ENCODE data around the gene LAMA2. TPM values are rescaled to one million over a fixed set of nuclear protein-coding genes. Genes with fewer than 3 reads are reported as not detected.

Gene LAMA2
- total and polyA plus RNA-seq, 10 donors = 0.83 to 66.6 (median 18.8) TPM

DNA sequence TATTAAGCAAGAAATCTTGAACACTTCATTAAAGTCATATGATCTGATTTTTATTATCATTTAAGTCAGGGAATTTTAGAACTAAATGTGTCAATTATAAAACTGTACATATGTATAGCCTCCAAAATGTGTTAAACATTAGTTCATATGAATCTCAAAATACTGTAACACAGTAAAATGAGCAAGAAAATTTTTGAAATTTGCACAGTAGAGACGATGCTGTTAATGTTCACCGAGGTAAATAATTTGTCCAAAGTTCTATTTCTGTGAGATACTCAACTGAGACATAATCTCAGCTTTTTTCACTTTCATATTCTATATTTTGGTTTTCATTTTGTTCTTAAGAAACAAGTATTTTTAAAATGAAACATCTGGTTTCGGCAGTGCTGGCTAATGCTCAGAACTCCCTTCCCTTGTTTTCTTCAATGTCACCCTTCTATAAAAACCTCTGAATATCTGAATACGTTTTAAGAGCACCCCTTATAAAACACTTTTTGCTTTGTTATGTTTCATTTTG lies 353.1 kb downstream of the LAMA2 start:
- peak overlapping the region in 3 of 8 donors; percentile 7 to 32 (median 18) for H3K27ac ChIP-seq
- H3K4me3 ChIP-seq = no peak overlapping the region
- intact Hi-C loops (cut with DNase I; ENCODE audit: low total_unique reads) = no loop called here
- H3K9me3 ChIP-seq = no peaks in the 10 kb centered on the region
- no peaks in the 10 kb centered on the region for H3K27me3 ChIP-seq (replicated peaks in 1 of 7)
- H3K36me3 ChIP-seq = no peaks in the 10 kb centered on the region
- peaks cover 0 to 5% (median 0%) of the 10 kb centered on the region in 6 donors for H3K4me1 ChIP-seq
- TF ChIP-seq, protein P1, sequence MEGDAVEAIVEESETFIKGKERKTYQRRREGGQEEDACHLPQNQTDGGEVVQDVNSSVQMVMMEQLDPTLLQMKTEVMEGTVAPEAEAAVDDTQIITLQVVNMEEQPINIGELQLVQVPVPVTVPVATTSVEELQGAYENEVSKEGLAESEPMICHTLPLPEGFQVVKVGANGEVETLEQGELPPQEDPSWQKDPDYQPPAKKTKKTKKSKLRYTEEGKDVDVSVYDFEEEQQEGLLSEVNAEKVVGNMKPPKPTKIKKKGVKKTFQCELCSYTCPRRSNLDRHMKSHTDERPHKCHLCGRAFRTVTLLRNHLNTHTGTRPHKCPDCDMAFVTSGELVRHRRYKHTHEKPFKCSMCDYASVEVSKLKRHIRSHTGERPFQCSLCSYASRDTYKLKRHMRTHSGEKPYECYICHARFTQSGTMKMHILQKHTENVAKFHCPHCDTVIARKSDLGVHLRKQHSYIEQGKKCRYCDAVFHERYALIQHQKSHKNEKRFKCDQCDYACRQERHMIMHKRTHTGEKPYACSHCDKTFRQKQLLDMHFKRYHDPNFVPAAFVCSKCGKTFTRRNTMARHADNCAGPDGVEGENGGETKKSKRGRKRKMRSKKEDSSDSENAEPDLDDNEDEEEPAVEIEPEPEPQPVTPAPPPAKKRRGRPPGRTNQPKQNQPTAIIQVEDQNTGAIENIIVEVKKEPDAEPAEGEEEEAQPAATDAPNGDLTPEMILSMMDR (IDR thresholded peaks at IDR 0.05 in 8 of 11, conservative IDR thresholded peaks at IDR 0.05 in 3 of 11) = no peak
- TF ChIP-seq POLR2AphosphoS5 (IDR thresholded peaks at IDR 0.05) = no peak
- DNase-seq = no peak
- 51 to 74% (median 59%) methylated on average over 4 of the region's 4 CpGs for WGBS, 5 donors

DNA sequence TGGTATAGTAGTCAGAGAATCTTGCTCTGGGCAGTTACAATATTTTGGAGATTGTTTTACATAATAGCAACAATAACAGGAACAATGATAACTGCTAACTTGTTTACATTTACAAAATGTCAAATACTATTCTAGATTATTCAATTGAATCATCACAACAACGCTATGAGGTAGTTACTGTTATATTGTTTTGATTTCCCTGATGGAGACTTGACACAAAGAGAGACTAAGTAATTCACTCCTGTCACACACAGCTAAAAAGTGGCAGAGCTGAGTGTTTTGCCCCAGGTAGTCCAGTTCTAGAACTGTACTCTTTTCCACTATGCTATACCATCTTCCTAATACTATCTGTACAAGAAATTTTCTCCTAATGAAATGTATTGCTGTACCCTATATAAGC lies 356.1 kb downstream of the LAMA2 start:
- Histone ChIP-seq H3K4me3 (no peak overlapping the region), H3K27ac (no peak overlapping the region), H3K27me3 (replicated peaks in 1 of 7) (no peaks in the 10 kb centered on the region), H3K36me3 (no peaks in the 10 kb centered on the region), H3K9me3 (no peaks in the 10 kb centered on the region), H3K4me1 (peaks cover 0 to 5% (median 0%) of the 10 kb centered on the region in 6 donors)
- 59 to 85% (median 81%) methylated on average over 1 of the region's 1 CpG for WGBS, 5 donors
- intact Hi-C loops (cut with DNase I; ENCODE audit: low total_unique reads) = no loop called here
- no peak for DNase-seq
- no peak for TF ChIP-seq POLR2A (IDR thresholded peaks at IDR 0.05)
- TF ChIP-seq POLR2AphosphoS5 (IDR thresholded peaks at IDR 0.05) = no peak
- TF ChIP-seq, protein P1 (IDR thresholded peaks at IDR 0.05 in 8 of 11, conservative IDR thresholded peaks at IDR 0.05 in 3 of 11) = no peak

DNA sequence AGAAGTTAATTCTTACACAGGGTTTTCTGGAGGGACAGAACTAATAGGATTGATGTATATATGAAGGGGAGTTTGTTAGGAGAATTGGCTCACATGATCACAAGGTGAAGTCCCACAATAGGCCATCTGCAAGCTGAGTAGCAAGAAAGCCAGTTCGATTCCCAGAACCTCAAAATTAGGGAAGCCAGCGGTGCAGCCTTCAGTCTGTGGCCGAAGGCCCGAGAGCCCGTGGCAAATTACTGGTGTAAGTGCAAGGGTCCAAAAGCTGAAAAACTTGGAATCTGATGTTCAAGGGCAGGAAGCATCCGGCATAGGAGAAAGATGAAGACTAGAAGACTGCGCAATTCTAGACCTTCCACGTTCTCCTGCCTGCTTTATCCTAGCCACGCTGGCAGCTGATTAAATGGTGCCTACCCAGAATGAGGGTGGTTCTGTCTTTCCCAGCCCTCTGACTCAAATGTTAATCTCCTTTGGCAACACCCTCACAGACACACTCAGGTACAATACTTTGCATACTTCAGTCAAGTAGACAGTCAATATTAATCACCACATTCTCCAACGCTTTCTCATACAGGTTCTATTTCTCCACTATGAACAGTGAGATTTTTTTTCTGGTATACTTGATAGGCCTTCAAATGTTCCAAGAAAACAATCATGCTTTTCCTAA lies 357.0 kb downstream of the LAMA2 start:
- WGBS, 5 donors = 89 to 94% (median 90%) methylated on average over 10 of the region's 10 CpGs
- no peak for DNase-seq
- intact Hi-C loops (cut with DNase I; ENCODE audit: low total_unique reads) = no loop called here
- no peaks in the 10 kb centered on the region for H3K27me3 ChIP-seq (replicated peaks in 1 of 7)
- H3K9me3 ChIP-seq = no peaks in the 10 kb centered on the region
- peaks cover 0 to 5% (median 0%) of the 10 kb centered on the region in 6 donors for H3K4me1 ChIP-seq
- TF ChIP-seq, protein P1 (IDR thresholded peaks at IDR 0.05 in 8 of 11, conservative IDR thresholded peaks at IDR 0.05 in 3 of 11) = no peak
- TF ChIP-seq POLR2A (IDR thresholded peaks at IDR 0.05) (no peak), POLR2AphosphoS5 (IDR thresholded peaks at IDR 0.05) (no peak)
- H3K36me3 ChIP-seq = no peaks in the 10 kb centered on the region
- no peak overlapping the region for H3K27ac ChIP-seq
- H3K4me3 ChIP-seq = no peak overlapping the region

DNA sequence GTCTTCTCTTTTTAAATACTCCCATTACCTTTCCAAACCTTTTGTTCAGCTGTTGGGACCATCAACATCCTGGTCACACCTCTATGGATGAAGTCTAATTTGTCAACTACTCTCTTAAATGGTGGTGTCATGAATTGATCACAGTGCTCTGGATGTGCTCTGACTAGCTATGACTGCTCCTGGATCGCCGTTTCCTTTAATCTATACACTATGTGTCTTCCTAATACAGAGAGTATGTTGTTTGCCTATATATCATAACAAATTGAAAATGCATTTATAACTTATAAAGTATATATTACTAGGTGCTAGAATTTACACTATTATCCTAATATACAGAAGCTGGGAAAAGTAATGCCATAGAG lies 357.5 kb downstream of the LAMA2 start:
- H3K9me3 ChIP-seq = no peaks in the 10 kb centered on the region
- no peaks in the 10 kb centered on the region for H3K36me3 ChIP-seq
- whole genome bisulfite sequencing, 5 donors = 86 to 93% (median 90%) methylated on average over 2 of the region's 2 CpGs
- H3K27me3 ChIP-seq (replicated peaks in 1 of 7) = no peaks in the 10 kb centered on the region
- DNase-seq = no peak
- intact Hi-C loops (cut with DNase I; ENCODE audit: low total_unique reads) = no loop called here
- no peak overlapping the region for H3K27ac ChIP-seq
- H3K4me3 ChIP-seq = no peak overlapping the region
- TF ChIP-seq POLR2AphosphoS5 (IDR thresholded peaks at IDR 0.05) = no peak
- TF ChIP-seq, protein P1 (IDR thresholded peaks at IDR 0.05 in 8 of 11, conservative IDR thresholded peaks at IDR 0.05 in 3 of 11) = no peak
- TF ChIP-seq POLR2A (IDR thresholded peaks at IDR 0.05) = no peak
- H3K4me1 ChIP-seq = peaks cover 0 to 4% (median 0%) of the 10 kb centered on the region in 6 donors

Data from spleen (tissue), 11 donors.